Head of caudate nucleus (tissue), 42 donors: ENCODE data around the gene CDHR1.
A peak's percentile ranks its signal among the peaks of the same experiment; 100 is the strongest.
"Not testable (repeated sequence)": the region's sequence is repeated elsewhere in the genome, so short reads cannot be mapped to it uniquely, and the experiment has no call there.

Experiments
- DNase-seq, 42 donors: peaks; one replicate each; pipeline versions ENCODE4 v3.0.0 to v3.0.0-alpha.2; 2020 to 2021; ENCODE audit warnings: mixed read lengths in 7 of 42
- intact Hi-C: fragments of 100-400 bp; cut with DNase I; formaldehyde crosslinking; loops from one replicate; pipeline ENCODE4 v1.15.0; 2022

The CDHR1 gene

GRCh38 chr10:84194424-84195043, at the start of gene CDHR1:
Gene CDHR1, plus strand, starts transcription at chr10:84194537. Its CDS starts 224 bp downstream, at chr10:84194761.
- peak in 40 of 42 donors; percentile 43 to 80 (median 62) for DNase-seq
- intact Hi-C loops = no loop called here

- DNase-seq = no peak
- intact Hi-C loops = loop anchor here (10.0 kb wide), 1 partner anchor 107 kb away; no protein-coding TSS in a partner anchor
Measured at GRCh38 chr10:84147347-84147746, 47.0 kb upstream of the CDHR1 start.

GRCh38 chr10:84148006-84148597, 46.2 kb upstream of the CDHR1 start:
- DNase-seq = peak in 5 of 42 donors; percentile 36 to 64 (median 39)
- intact Hi-C loops = loop anchor here (10.0 kb wide), 1 partner anchor 107 kb away; no protein-coding TSS in a partner anchor

- intact Hi-C loops = loop anchor here (10.0 kb wide), 1 partner anchor 105 kb away; no protein-coding TSS in a partner anchor
Measured at GRCh38 chr10:84149854-84150253, 44.5 kb upstream of the CDHR1 start.

GRCh38 chr10:84152769-84153168, 41.6 kb upstream of the CDHR1 start:
- intact Hi-C loops = no loop called here
- no peak for DNase-seq

More at GRCh38 chr10:84149854-84150253, 44.5 kb upstream of the CDHR1 start:
- DNase-seq = no peak

- no peak for DNase-seq
- intact Hi-C loops = no loop called here
Measured at GRCh38 chr10:84155521-84155920, 38.8 kb upstream of the CDHR1 start.

- intact Hi-C loops = no loop called here
- no peak for DNase-seq
Measured at GRCh38 chr10:84156009-84156408, 38.3 kb upstream of the CDHR1 start.

GRCh38 chr10:84156768-84157167, 37.6 kb upstream of the CDHR1 start:
- intact Hi-C loops = no loop called here
- peak in 5 of 42 donors; percentile 23 to 58 (median 35) for DNase-seq

GRCh38 chr10:84158061-84158460, 36.3 kb upstream of the CDHR1 start:
- intact Hi-C loops = no loop called here

GRCh38 chr10:84158550-84158949, 35.8 kb upstream of the CDHR1 start:
- no peak for DNase-seq
- intact Hi-C loops = no loop called here

More at GRCh38 chr10:84158061-84158460, 36.3 kb upstream of the CDHR1 start:
- DNase-seq = peak in 22 of 42 donors; percentile 21 to 85 (median 52)

GRCh38 chr10:84159076-84159685, 35.2 kb upstream of the CDHR1 start:
- DNase-seq = peak in 38 of 42 donors; percentile 25 to 92 (median 68)
- intact Hi-C loops = no loop called here

GRCh38 chr10:84160663-84161362, 33.5 kb upstream of the CDHR1 start:
- intact Hi-C loops = no loop called here
- DNase-seq = peak in 1 of 42 donors; percentile 13

GRCh38 chr10:84163996-84164395, 30.3 kb upstream of the CDHR1 start:
- intact Hi-C loops = no loop called here
- DNase-seq = peak in 1 of 42 donors; percentile 10

- DNase-seq = peak in 2 of 42 donors; percentile 24 to 31
- intact Hi-C loops = no loop called here
Measured at GRCh38 chr10:84164442-84164841, 29.9 kb upstream of the CDHR1 start.

- peak in 1 of 42 donors; percentile 34 for DNase-seq
- intact Hi-C loops = no loop called here
Measured at GRCh38 chr10:84166620-84167288, 27.6 kb upstream of the CDHR1 start.

- intact Hi-C loops, DNase-seq: not testable (repeated sequence)
Measured at GRCh38 chr10:84167289-84167653, 27.1 kb upstream of the CDHR1 start.

- DNase-seq = peak in 1 of 42 donors; percentile 26
- intact Hi-C loops = not testable (repeated sequence)
Measured at GRCh38 chr10:84168382-84168781, 26.0 kb upstream of the CDHR1 start.

- intact Hi-C loops = not testable (repeated sequence)
- DNase-seq = peak in 1 of 42 donors; percentile 7
Measured at GRCh38 chr10:84171237-84171636, 23.1 kb upstream of the CDHR1 start.
